ENCODE measurements around the gene OR1E2. TPM values are rescaled to one million over a fixed set of nuclear protein-coding genes. Genes with fewer than 3 reads are reported as not detected.

Gene OR1E2
- total RNA-seq: not detected in 2 replicates

GRCh38 chr17:3433741-3434140, at the start of gene OR1E2:
Gene OR1E2 (minus strand): TSS chr17:3433841. CDS start chr17:3433841, 0 bp downstream.

GRCh38 chr17:3475812-3476610, 42.4 kb upstream of the OR1E2 start, which contains the start of gene ASPA:
Gene ASPA (plus strand): TSS chr17:3475997. CDS start chr17:3476160, 163 bp downstream.

GRCh38 chr17:3471599-3471998, 38.0 kb upstream of the OR1E2 start, which contains the start of gene SPATA22:
Gene SPATA22 (minus strand): TSS chr17:3471819. CDS start chr17:3469325, 2,494 bp downstream.

DNA sequence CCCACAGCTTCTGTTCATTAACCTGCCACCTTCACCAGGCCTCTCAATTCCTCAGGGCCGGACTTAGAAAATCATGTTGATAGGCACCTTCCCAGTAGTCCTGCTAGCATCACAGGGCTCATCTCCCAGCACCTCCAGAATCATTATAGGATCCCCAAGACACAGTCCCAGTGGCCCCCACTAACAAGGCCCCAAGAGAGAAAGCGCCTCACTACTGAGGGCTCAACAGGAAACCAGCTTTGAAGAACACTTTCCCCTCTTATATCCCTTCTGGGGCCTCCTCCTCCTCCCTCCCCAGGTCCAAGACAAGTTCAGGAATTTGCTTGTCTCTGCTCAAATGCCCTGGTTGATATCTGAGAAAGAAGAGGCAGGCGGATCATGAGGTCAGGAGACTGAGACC, 22.6 kb downstream of the OR1E2 start, which contains the start of gene OR3A3:
Gene OR3A3, plus strand, starts transcription at position 301 of the 400 bp plus-strand sequence.

DNA sequence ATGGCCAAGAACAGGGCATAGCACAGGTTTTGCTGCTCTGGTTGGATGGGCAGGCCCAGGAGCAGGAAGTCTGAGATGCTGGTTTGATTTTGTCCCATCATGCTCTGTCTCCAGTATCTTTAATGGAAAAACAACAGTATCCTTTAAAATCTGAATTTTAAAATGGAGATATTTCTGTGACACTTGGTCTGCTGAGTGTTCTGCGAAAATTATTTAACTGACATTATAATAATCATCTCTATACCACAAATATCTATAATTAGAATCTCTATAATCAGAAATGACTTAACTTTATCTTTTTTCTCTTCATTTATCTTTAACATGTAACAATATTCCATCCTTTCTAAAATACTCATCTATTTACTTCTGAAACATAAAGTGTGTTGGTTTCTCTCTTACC, 35.3 kb downstream of the OR1E2 start, which contains the start of gene OR1E1:
Gene OR1E1, minus strand, starts transcription at position 101 of the 400 bp plus-strand sequence. Its CDS starts 0 bp downstream, at position 101.

GRCh38 chr17:3385869-3386816, 47.5 kb downstream of the OR1E2 start, which contains the start of gene OR3A2:
Gene OR3A2 (minus strand): TSS chr17:3386308.

Other genes starting within 250 kb of the OR1E2 start
- gene OR1A2, start 236.3 kb downstream of the OR1E2 start, total RNA-seq: not detected in 2 replicates
- not detected in 2 replicates for gene OR1A1, start 226.2 kb downstream of the OR1E2 start, total RNA-seq
- not detected in 2 replicates for gene OR3A1, start 135.5 kb downstream of the OR1E2 start, total RNA-seq
- 0.22 TPM in 1 of 2 replicates, not detected in the other for gene OR3A2, start 47.5 kb downstream of the OR1E2 start, total RNA-seq
- gene OR1E1, start 35.4 kb downstream of the OR1E2 start, total RNA-seq: not detected in 2 replicates
- not detected in 2 replicates for gene OR3A3, start 22.5 kb downstream of the OR1E2 start, total RNA-seq
- not detected in 2 replicates for gene SPATA22, start 38.0 kb upstream of the OR1E2 start, total RNA-seq
- gene ASPA, start 42.2 kb upstream of the OR1E2 start, total RNA-seq: not detected in 2 replicates
- gene TRPV3, start 124.0 kb upstream of the OR1E2 start, total RNA-seq: 15.7 and 18.5 TPM in 2 replicates
- gene TRPV1, start 175.6 kb upstream of the OR1E2 start, total RNA-seq: 2.3 and 5.5 TPM in 2 replicates
- 10.2 and 12.8 TPM in 2 replicates for gene SHPK, start 202.4 kb upstream of the OR1E2 start, total RNA-seq
- gene CTNS, start 202.9 kb upstream of the OR1E2 start, total RNA-seq: 12.0 and 12.2 TPM in 2 replicates
- gene TAX1BP3, start 234.7 kb upstream of the OR1E2 start, total RNA-seq: 137 and 276 TPM in 2 replicates
- 11.4 and 14.9 TPM in 2 replicates for gene EMC6, start 235.0 kb upstream of the OR1E2 start, total RNA-seq